ENCODE results near the gene RHEBL1. TPM values are rescaled to one million over a fixed set of nuclear protein-coding genes. Genes with fewer than 3 reads are reported as not detected.

RHEBL1 gene
- total RNA-seq, 1 donor from 2014 or later: 0.72 TPM

DNA sequence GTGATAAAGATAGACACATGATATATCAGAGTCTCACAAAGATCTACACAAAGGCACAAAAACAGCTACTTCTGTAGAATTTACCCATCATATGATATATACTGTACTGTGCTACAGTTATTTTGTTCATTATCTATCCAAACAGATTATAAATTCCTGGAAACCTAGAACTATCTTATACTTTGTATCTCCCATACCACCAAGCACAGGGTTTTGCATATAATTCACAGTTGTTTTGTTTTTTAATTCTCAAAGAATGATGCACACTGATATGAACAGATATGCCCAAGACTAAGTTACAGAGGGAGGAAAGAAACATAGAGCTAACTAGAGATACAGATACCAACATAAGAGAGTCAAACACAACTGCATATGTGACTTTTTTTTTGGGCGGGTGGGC is 54.6 kb downstream of the RHEBL1 start:
- Mint-ChIP-seq H3K36me3 (ENCODE audit: insufficient read depth) (peaks cover 3% of the 10 kb centered on the region), H3K9me3 (ENCODE audit: low read depth) (no peaks in the 10 kb centered on the region), H3K27me3 (no peaks in the 10 kb centered on the region), H3K4me1 (ENCODE audit: low read depth) (peaks cover 12% of the 10 kb centered on the region), H3K4me3 (ENCODE audit: low read depth) (no peak overlapping the region), H3K27ac (no peak overlapping the region)
- TF ChIP-seq, protein P1, sequence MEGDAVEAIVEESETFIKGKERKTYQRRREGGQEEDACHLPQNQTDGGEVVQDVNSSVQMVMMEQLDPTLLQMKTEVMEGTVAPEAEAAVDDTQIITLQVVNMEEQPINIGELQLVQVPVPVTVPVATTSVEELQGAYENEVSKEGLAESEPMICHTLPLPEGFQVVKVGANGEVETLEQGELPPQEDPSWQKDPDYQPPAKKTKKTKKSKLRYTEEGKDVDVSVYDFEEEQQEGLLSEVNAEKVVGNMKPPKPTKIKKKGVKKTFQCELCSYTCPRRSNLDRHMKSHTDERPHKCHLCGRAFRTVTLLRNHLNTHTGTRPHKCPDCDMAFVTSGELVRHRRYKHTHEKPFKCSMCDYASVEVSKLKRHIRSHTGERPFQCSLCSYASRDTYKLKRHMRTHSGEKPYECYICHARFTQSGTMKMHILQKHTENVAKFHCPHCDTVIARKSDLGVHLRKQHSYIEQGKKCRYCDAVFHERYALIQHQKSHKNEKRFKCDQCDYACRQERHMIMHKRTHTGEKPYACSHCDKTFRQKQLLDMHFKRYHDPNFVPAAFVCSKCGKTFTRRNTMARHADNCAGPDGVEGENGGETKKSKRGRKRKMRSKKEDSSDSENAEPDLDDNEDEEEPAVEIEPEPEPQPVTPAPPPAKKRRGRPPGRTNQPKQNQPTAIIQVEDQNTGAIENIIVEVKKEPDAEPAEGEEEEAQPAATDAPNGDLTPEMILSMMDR (IDR thresholded peaks at IDR 0.05; ENCODE audit: unreplicated experiment): no peak
- no peak for DNase-seq (ENCODE audit: low spot score, unreplicated experiment)

Other genes starting within 250 kb of the RHEBL1 start
- gene DDX23, start 217.8 kb downstream of the RHEBL1 start, total RNA-seq: 116 and 129 TPM in 2 replicates
- gene RND1, start 204.1 kb downstream of the RHEBL1 start, total RNA-seq: 12.4 and 12.5 TPM in 2 replicates
- gene FKBP11, start 144.5 kb downstream of the RHEBL1 start, total RNA-seq: 21.9 and 22.5 TPM in 2 replicates
- 135 and 149 TPM in 2 replicates for gene ARF3, start 112.5 kb downstream of the RHEBL1 start, total RNA-seq
- gene WNT10B, start 98.2 kb downstream of the RHEBL1 start, total RNA-seq: 0.17 TPM in 1 of 2 replicates, not detected in the other
- not detected in 2 replicates for gene WNT1, start 91.7 kb downstream of the RHEBL1 start, total RNA-seq
- gene DDN, start 70.6 kb downstream of the RHEBL1 start, total RNA-seq: 0.40 and 0.57 TPM in 2 replicates
- gene PRKAG1, start 51.2 kb downstream of the RHEBL1 start, total RNA-seq: 52.7 and 59.4 TPM in 2 replicates
- 130 and 132 TPM in 2 replicates for gene KMT2D, start 9.2 kb downstream of the RHEBL1 start, total RNA-seq
- 0.29 and 0.34 TPM in 2 replicates for gene DHH, start 24.8 kb upstream of the RHEBL1 start, total RNA-seq
- gene LMBR1L, start 40.9 kb upstream of the RHEBL1 start, total RNA-seq: 142 and 143 TPM in 2 replicates
- gene TUBA1B, start 61.4 kb upstream of the RHEBL1 start, total RNA-seq: 985 and 1,023 TPM in 2 replicates
- gene TUBA1A, start 119.1 kb upstream of the RHEBL1 start, total RNA-seq: 628 and 652 TPM in 2 replicates
- gene TUBA1C, start 195.1 kb upstream of the RHEBL1 start, total RNA-seq: 128 and 149 TPM in 2 replicates
- 0.60 and 0.62 TPM in 2 replicates for gene PRPH, start 225.2 kb upstream of the RHEBL1 start, total RNA-seq

All from progenitor cell of endocrine pancreas (in vitro differentiated cells).